Esophagus muscularis mucosa (tissue), 4 donors: Measurements from ENCODE around the gene ITPR2.
"Not testable (repeated sequence)": the region's sequence is repeated elsewhere in the genome, so short reads cannot be mapped to it uniquely, and the experiment has no call there.

Experiments
- CTCF ChIP-seq, 3 experiments: fragments of 200-600 bp in 2 of 3; fragments of 450-650 bp in 1 of 3; sonication (generic) in 2 of 3; IDR thresholded peaks; one replicate each; pipeline ENCODE4 v1.5.1; 2017 to 2019; ENCODE audit warnings: antibody characterized with exemption in 3 of 3, mild to moderate bottlenecking in 2 of 3, moderate library complexity in 1 of 3
- EP300 ChIP-seq: sonication (generic); formaldehyde crosslinking; IDR thresholded peaks from one replicate; pipeline ENCODE4 v1.6.1; 2017; ENCODE audit warnings: antibody characterized with exemption
- POLR2A ChIP-seq: fragments of 450-650 bp; IDR thresholded peaks from one replicate; pipeline ENCODE4 v1.6.1; 2017; ENCODE audit warnings: antibody characterized with exemption, moderate library complexity, mild to moderate bottlenecking, low read depth
- POLR2AphosphoS5 ChIP-seq, 2 donors: sonication (generic); formaldehyde crosslinking; IDR thresholded peaks; one replicate each; pipeline ENCODE4 v1.6.1; 2017; ENCODE audit warnings: antibody characterized with exemption in 2 of 2

GRCh38 chr12:26671487-26671886 is 161.5 kb downstream of the ITPR2 start:
- not testable (repeated sequence) for TF ChIP-seq POLR2A; CTCF (IDR thresholded peaks at IDR 0.05); POLR2AphosphoS5 (IDR thresholded peaks at IDR 0.05); EP300
